Measurements from ENCODE around the gene SKA1. TPM values are rescaled to one million over a fixed set of nuclear protein-coding genes. Genes with fewer than 3 reads are reported as not detected.
"Not testable (repeated sequence)": the region's sequence is repeated elsewhere in the genome, so short reads cannot be mapped to it uniquely, and the experiment has no call there.

Gene SKA1
- total RNA-seq, 1 donor from 2014 or later = 0.20 TPM

DNA sequence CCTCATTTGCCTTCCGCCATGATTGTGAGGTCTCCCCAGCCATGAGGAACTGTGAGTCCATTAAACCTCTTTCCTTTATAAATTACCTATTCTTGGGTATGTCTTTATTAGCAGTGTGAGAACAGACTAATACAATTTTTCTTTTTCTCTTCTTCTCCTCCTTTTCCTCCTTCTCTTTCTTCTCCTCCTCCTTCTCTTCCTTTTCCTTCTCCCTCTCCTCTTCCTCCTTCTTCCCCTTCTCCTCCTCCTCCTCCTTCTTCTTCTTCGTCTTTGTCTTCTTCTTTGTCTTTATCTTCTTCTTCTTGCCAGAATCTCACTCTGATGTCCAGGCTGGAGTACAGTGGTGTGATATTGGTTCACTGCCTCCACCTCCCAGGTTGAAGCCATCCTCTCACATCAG lies 20.2 kb downstream of the SKA1 start:
- DNase-seq (ENCODE audit: low read depth) = no peak

DNA sequence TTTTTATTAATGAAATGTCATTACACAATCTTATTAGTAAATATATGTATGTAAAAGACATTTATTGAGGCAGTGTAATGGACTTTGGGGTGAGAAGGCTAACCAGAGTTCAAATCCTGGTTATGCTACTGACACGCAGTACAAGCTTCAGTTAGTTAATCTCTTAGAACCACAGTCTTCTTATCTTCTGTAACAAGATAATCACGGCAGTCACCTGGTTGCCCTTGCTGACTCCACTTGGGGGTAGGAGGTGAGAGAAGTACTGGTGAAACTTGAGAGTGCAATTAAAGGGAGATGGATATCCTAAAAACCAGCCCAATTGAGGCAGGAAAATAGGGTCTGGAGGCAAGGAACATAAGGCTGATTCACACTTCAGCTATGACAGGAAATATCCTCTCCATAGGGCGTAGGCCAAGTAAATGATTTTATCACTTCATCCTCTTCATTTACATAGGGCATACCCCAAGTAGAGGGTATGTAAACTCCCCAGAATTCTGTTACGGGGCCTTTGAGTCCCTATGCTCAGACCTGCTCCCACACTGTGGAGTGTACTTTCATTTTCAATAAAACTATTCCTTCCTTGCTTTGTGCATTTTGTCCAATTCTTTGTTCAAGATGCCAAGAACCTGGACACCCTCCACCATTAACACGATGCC lies 21.3 kb downstream of the SKA1 start:
- DNase-seq (ENCODE audit: low read depth) = no peak

GRCh38 chr18:50397023-50397422 lies 22.2 kb downstream of the SKA1 start:
- DNase-seq (ENCODE audit: low read depth) = no peak

DNA sequence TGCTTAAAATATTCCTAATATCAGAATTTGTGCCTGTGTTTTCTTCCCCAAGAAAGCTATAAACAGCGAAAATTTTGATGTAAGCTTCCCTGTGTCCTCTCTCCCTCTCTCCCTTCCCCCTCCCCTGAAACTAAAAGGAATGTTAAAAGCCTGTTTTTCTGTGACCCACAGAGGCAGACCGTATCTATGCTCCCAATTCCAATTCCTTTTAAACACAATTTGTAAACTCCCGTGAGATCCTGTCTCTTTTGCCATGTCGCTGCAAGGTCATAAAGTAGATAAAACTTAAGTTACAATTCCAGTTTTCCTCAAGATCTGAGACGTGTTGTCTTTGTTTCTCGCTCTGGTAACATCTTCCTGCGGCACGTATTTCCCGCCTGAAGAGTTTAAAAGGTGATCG lies 23.3 kb downstream of the SKA1 start:
- DNase-seq (ENCODE audit: low read depth) = no peak

GRCh38 chr18:50398947-50399346 lies 24.1 kb downstream of the SKA1 start:
- no peak for DNase-seq (ENCODE audit: low read depth)

- no peak for DNase-seq (ENCODE audit: low read depth)
These were observed 24.7 kb downstream of the SKA1 start for GRCh38 chr18:50399582-50399981.

GRCh38 chr18:50400438-50400837 lies 25.6 kb downstream of the SKA1 start:
- DNase-seq (ENCODE audit: low read depth) = not testable (repeated sequence)

DNA sequence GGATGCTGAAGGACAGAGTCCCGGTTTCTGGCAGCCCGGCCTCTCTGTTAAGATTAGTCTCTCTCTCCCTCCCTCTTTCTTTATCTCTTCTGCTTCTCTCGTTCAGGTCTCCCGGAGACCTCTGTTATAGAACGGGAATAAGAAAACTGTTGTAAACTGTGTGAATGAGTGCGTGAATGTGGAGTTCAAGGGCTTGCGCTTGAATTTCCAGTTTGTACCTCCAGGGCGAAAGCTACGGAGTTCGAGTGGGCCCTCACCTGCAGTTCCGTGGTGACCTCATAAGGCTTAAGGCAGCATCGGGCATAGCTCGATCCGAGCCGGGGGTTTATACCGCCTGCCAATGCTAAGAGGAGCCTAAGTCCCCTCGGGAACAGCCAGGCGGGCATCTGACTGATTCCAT lies 26.4 kb downstream of the SKA1 start:
- DNase-seq (ENCODE audit: low read depth) = no peak

GRCh38 chr18:50401888-50402287 lies 27.0 kb downstream of the SKA1 start:
- DNase-seq (ENCODE audit: low read depth) = peak; percentile 9

- peak; percentile 54 for DNase-seq (ENCODE audit: low read depth)
These were observed 30.1 kb downstream of the SKA1 start for GRCh38 chr18:50404752-50405581.

- no peak for DNase-seq (ENCODE audit: low read depth)
These were observed 30.9 kb downstream of the SKA1 start for GRCh38 chr18:50405582-50406271.

DNA sequence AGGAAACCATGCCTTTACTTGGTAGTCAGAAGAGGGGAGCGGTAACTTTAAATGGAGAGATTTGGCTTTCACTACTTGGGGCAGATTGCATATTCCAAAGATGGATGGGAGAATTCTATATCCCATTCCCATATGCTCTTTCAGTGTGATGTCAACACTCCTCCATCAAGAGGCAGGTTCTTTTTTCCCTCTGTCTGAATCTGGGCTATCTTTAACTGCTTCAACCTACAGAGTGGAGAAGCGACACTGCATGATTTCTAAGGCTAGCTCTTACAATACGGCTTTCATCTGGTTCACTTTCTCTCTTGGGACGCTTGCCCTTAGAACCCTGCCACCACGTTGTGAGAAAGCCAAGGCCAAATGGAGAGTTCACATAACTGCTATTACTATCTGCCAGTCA lies 34.4 kb downstream of the SKA1 start:
- no peak for DNase-seq (ENCODE audit: low read depth)

- no peak for DNase-seq (ENCODE audit: low read depth)
These were observed 35.2 kb downstream of the SKA1 start for GRCh38 chr18:50410008-50410407.

- peak; percentile 19 for DNase-seq (ENCODE audit: low read depth)
These were observed 36.0 kb downstream of the SKA1 start for GRCh38 chr18:50410894-50411293.

DNA sequence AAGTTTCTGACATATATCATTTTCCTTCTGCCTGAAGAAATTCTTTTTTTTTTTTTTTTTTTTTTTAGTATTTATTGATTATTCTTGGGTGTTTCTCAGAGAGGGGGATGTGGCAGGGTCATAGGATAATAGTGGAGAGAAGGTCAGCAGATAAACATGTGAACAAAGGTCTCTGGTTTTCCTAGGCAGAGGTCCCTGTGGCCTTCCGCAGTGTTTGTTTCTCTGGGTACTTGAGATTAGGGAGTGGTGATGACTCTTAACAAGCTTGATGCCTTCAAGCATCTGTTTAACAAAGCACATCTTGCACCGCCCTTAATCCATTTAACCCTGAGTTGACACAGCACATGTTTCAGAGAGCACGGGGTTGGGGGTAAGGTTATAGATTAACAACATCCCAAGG lies 42.0 kb downstream of the SKA1 start:
- DNase-seq (ENCODE audit: low read depth) = not testable (repeated sequence)

DNA sequence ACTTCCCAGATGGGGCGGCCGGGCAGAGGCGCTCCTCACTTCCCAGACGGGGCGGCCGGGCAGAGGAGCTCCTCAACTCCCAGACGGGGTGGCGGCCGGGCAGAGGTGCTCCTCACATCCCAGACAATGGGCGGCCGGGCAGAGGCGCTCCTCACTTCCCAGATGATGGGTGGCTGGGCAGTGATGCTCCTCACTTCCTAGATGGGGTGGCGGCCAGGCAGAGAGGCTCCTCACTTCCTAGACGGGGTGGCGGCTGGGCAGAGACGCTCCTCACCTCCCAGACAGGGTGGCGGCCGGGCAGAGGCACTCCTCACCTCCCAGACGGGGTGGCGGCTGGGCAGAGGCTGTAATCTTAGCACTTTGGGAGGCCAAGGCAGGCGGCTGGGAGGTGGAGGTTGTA lies 42.9 kb downstream of the SKA1 start:
- not testable (repeated sequence) for DNase-seq (ENCODE audit: low read depth)

DNA sequence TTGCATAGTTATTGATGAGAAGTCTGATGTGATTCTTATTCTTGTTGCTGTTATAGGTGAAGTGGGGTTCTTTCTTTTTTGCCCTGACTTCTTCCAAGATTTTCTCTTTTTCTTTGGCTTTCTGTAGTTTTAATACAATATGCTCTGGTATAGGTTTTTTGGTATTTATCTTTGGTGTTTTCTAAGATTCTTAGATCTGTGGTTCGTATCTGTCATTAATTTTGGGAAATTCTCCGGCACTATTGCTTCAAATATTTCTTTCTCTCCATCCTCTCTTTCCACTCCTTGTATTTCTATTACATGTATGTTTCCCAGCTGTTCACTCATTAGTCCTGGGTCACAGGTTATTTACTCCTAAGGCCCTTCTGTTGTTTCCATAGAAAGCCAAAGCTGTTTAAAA lies 43.8 kb downstream of the SKA1 start:
- no peak for DNase-seq (ENCODE audit: low read depth)

DNA sequence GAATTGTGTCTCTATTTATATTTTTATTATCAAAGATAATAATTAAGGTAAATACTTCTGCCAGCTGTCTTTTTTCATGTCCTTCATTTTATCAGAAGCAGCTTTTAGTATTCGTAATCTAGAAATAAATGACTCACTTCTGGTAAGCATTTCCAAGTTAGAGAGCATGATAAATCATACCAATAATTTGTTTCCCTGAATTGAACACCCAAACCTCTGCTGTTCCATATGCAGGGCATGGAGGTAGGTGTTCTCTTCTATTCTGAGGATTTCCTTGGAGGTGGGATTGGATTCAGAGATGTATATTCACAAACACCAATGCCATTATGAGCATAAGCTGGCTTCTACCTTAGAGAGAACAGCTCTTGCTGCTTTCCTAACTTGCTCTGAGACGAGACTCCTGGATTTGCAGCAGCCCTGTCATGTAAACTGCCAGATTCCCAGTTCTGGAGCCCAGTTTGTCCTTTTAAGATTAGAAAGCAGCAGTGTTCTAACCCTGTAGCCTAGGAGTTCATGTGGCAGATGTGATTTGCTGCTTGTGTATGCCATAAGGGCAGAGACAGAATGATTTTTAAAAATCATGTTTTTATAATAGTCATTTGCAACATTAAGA lies 47.5 kb downstream of the SKA1 start:
- no peak for DNase-seq (ENCODE audit: low read depth)

DNA sequence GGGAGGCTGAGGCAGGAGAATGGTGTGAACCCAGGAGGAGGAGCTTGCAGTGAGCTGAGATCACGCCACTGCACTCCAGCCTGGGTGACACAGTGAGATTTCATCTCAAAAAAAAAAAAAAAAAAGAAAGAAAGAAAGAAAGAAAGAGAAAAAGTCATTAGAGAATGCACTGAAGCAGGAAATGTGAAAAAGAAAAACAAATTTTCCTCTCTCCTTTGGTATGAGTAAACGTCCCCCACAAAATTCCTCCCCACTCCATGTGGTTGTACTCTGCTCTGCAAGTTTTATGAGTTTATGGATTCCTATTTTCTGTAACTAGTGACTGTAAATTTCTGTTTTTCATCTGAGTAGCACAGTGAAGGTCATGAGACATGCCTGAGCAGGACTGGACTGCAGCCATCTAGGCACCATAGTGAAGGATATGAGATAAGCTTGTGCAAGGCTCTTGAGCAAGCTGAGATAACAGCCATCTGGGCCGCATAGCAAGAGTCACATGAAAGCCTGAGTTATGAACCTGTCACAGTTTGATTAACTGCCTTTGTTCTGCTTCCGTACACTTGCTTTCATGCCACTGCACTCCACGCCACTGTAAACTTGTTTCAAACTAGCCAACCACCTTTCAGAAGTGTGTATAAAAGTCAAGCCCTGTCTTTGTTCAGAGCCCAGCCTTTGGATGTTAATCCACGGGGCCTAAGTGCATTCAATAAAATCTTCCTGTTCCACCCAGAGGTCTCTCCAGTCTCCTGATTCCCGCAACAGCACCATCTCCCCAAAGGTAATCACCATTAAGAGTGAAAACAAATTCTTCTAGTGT lies 50.2 kb downstream of the SKA1 start:
- DNase-seq (ENCODE audit: low read depth) = no peak

DNA sequence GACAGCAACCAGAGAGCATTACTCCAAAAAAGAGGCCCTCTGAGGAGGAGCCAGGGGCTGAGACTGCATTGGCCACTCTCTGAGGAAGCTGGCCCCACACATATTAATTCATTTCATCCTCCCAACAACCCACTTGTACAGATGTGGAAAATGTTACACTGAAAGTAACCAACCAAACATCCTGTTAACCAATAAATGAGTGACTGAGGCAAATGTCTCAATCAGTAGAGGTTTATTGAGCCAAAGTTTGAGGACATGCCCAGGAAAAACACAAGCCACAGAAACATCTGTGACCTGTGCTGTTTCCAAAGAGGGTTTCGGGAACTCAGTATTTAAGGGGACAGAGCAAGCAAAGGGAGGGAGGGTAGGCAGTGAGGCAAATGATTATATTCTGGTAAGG lies 53.0 kb downstream of the SKA1 start:
- DNase-seq (ENCODE audit: low read depth) = no peak

- DNase-seq (ENCODE audit: low read depth) = no peak
These were observed 53.8 kb downstream of the SKA1 start for GRCh38 chr18:50428531-50429206.
